ENCODE data around the gene UBA1.

Gene UBA1

GRCh38 chrX:47197526-47197925 is 3.9 kb downstream of the UBA1 start:
- no peak overlapping the region for H3K27ac ChIP-seq (ENCODE audit: low read length)
- no peak overlapping the region for H3K4me3 ChIP-seq (ENCODE audit: low read depth in 1 of 2, low read length in 2 of 2)
- H2AFZ ChIP-seq (ENCODE audit: low read depth, low read length), result no peak overlapping the region
- peaks cover 41% of the 10 kb centered on the region for H3K4me1 ChIP-seq (ENCODE audit: insufficient read depth, low read length)
- H3K9ac ChIP-seq (ENCODE audit: low read depth, low read length), result no peak overlapping the region
- DNase-seq (no peak), ATAC-seq (ENCODE audit: insufficient read depth, low read depth) (no peak)
- H4K20me1 ChIP-seq (ENCODE audit: insufficient read depth, low read length), result peaks cover 43% of the 10 kb centered on the region
- H3K79me2 ChIP-seq (ENCODE audit: insufficient read depth, low read length), result peaks cover 69% of the 10 kb centered on the region
- TF ChIP-seq EZH2 (IDR thresholded peaks at IDR 0.05; ENCODE audit: borderline replicate concordance, low read depth, low read length, severe bottlenecking) (no peak), CTCF (IDR thresholded peaks at IDR 0.05; ENCODE audit: borderline replicate concordance, extremely low read depth, low read length, poor library complexity, severe bottlenecking) (no peak)
- H3K27me3 ChIP-seq (ENCODE audit: insufficient read depth, low read length, poor library complexity), result no peaks in the 10 kb centered on the region
- peak overlapping the region; percentile 83; the same call in 1 of the 2 replicates for H3K4me2 ChIP-seq (ENCODE audit: insufficient read depth, low read length)
- H3K36me3 ChIP-seq (ENCODE audit: insufficient read depth, low read length), result peaks cover 69% of the 10 kb centered on the region
- no peaks in the 10 kb centered on the region for H3K9me3 ChIP-seq (ENCODE audit: insufficient read depth, low read length, severe bottlenecking)

GRCh38 chrX:47198026-47198686 is 4.5 kb downstream of the UBA1 start:
- peaks cover 46% of the 10 kb centered on the region for H4K20me1 ChIP-seq (ENCODE audit: insufficient read depth, low read length)
- H2AFZ ChIP-seq (ENCODE audit: low read depth, low read length), result no peak overlapping the region
- TF ChIP-seq CTCF (IDR thresholded peaks at IDR 0.05; ENCODE audit: borderline replicate concordance, extremely low read depth, low read length, poor library complexity, severe bottlenecking) (no peak), EZH2 (IDR thresholded peaks at IDR 0.05; ENCODE audit: borderline replicate concordance, low read depth, low read length, severe bottlenecking) (no peak)
- H3K4me3 ChIP-seq (ENCODE audit: low read depth in 1 of 2, low read length in 2 of 2), result no peak overlapping the region
- no peak for ATAC-seq (ENCODE audit: insufficient read depth, low read depth)
- no peaks in the 10 kb centered on the region for H3K9me3 ChIP-seq (ENCODE audit: insufficient read depth, low read length, severe bottlenecking)
- H3K4me2 ChIP-seq (ENCODE audit: insufficient read depth, low read length), result 0 out of 2 replicates have a peak overlapping the region, but pooled peaks have one; percentile 83
- DNase-seq, result no peak
- H3K4me1 ChIP-seq (ENCODE audit: insufficient read depth, low read length), result peaks cover 34% of the 10 kb centered on the region
- no peak overlapping the region for H3K9ac ChIP-seq (ENCODE audit: low read depth, low read length)
- no peaks in the 10 kb centered on the region for H3K27me3 ChIP-seq (ENCODE audit: insufficient read depth, low read length, poor library complexity)
- H3K27ac ChIP-seq (ENCODE audit: low read length), result no peak overlapping the region
- H3K36me3 ChIP-seq (ENCODE audit: insufficient read depth, low read length), result peaks cover 75% of the 10 kb centered on the region
- H3K79me2 ChIP-seq (ENCODE audit: insufficient read depth, low read length), result peaks cover 65% of the 10 kb centered on the region

- H2AFZ ChIP-seq (ENCODE audit: low read depth, low read length), result no peak overlapping the region
- peaks cover 47% of the 10 kb centered on the region for H4K20me1 ChIP-seq (ENCODE audit: insufficient read depth, low read length)
- H3K27ac ChIP-seq (ENCODE audit: low read length), result no peak overlapping the region
- ATAC-seq (ENCODE audit: insufficient read depth, low read depth) (no peak), DNase-seq (no peak)
- no peak overlapping the region for H3K4me3 ChIP-seq (ENCODE audit: low read depth in 1 of 2, low read length in 2 of 2)
- no peak for TF ChIP-seq EZH2 (IDR thresholded peaks at IDR 0.05; ENCODE audit: borderline replicate concordance, low read depth, low read length, severe bottlenecking)
- no peak for TF ChIP-seq CTCF (IDR thresholded peaks at IDR 0.05; ENCODE audit: borderline replicate concordance, extremely low read depth, low read length, poor library complexity, severe bottlenecking)
- no peaks in the 10 kb centered on the region for H3K9me3 ChIP-seq (ENCODE audit: insufficient read depth, low read length, severe bottlenecking)
- no peaks in the 10 kb centered on the region for H3K27me3 ChIP-seq (ENCODE audit: insufficient read depth, low read length, poor library complexity)
- peaks cover 33% of the 10 kb centered on the region for H3K4me1 ChIP-seq (ENCODE audit: insufficient read depth, low read length)
- H3K79me2 ChIP-seq (ENCODE audit: insufficient read depth, low read length), result peaks cover 65% of the 10 kb centered on the region
- H3K4me2 ChIP-seq (ENCODE audit: insufficient read depth, low read length), result no peak overlapping the region
- peaks cover 80% of the 10 kb centered on the region for H3K36me3 ChIP-seq (ENCODE audit: insufficient read depth, low read length)
- H3K9ac ChIP-seq (ENCODE audit: low read depth, low read length), result no peak overlapping the region
Measured at GRCh38 chrX:47198687-47199080, 5.1 kb downstream of the UBA1 start.

Measured in DND-41 (cell line).